Measurements from ENCODE around the gene NUDCD3.

DNA sequence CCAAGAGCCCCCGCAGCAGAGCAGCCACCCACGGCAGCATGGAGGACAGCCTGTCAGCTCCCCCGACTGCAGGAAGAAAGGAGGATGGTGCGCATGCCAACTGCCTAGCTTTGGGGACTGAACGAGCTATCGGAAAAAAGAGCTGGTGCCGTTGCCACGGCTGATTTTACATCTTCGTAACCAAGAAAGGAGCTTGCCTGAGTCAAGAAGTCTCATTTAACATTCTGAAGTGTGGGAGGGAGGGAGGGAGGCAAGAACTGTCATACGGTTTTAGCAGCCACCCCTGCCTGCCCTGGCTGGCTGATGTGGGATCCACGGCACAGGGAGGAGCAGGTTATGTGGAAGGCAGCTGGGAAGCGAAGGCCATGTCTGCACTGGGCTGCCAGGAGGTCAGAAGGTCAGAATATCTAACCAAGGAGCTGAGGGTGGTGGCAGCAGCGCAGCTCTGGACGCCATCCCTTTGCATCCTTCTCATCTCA is 90.4 kb downstream of the NUDCD3 start:
- TF ChIP-seq POLR2AphosphoS5 (IDR thresholded peaks at IDR 0.05) = no peak
- TF ChIP-seq, protein P1, sequence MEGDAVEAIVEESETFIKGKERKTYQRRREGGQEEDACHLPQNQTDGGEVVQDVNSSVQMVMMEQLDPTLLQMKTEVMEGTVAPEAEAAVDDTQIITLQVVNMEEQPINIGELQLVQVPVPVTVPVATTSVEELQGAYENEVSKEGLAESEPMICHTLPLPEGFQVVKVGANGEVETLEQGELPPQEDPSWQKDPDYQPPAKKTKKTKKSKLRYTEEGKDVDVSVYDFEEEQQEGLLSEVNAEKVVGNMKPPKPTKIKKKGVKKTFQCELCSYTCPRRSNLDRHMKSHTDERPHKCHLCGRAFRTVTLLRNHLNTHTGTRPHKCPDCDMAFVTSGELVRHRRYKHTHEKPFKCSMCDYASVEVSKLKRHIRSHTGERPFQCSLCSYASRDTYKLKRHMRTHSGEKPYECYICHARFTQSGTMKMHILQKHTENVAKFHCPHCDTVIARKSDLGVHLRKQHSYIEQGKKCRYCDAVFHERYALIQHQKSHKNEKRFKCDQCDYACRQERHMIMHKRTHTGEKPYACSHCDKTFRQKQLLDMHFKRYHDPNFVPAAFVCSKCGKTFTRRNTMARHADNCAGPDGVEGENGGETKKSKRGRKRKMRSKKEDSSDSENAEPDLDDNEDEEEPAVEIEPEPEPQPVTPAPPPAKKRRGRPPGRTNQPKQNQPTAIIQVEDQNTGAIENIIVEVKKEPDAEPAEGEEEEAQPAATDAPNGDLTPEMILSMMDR (IDR thresholded peaks at IDR 0.05) = no peak
- no peak for TF ChIP-seq POLR2A (IDR thresholded peaks at IDR 0.05)

Data from suprapubic skin (tissue), 4 donors.